GM19397 (cell line): Measurements from ENCODE around the gene YY1AP1.
"Not testable (repeated sequence)": the region's sequence is repeated elsewhere in the genome, so short reads cannot be mapped to it uniquely, and the experiment has no call there.

ENCODE experiments used
- ATAC-seq: cut with Tn5 transposase; IDR thresholded peaks from one replicate; pipeline ENCODE4 v1.9.1; 2021; ENCODE audit warnings: mild to moderate bottlenecking, moderate library complexity; ENCODE audit not compliant: unreplicated experiment

Gene YY1AP1

GRCh38 chr1:155648207-155649147 lies 40.1 kb downstream of the YY1AP1 start:
- no peak for ATAC-seq

- ATAC-seq: no peak
Measured at GRCh38 chr1:155646307-155646706, 42.3 kb downstream of the YY1AP1 start.

GRCh38 chr1:155645648-155646047 lies 42.9 kb downstream of the YY1AP1 start:
- no peak for ATAC-seq

GRCh38 chr1:155645034-155645598 lies 43.5 kb downstream of the YY1AP1 start:
- no peak for ATAC-seq

- no peak for ATAC-seq
Measured at GRCh38 chr1:155643230-155643629, 45.3 kb downstream of the YY1AP1 start.

GRCh38 chr1:155642559-155643180 lies 45.9 kb downstream of the YY1AP1 start:
- not testable (repeated sequence) for ATAC-seq

GRCh38 chr1:155640367-155640766 lies 48.2 kb downstream of the YY1AP1 start:
- no peak for ATAC-seq

- ATAC-seq: no peak
Measured at GRCh38 chr1:155636397-155637153, 52.0 kb downstream of the YY1AP1 start.

GRCh38 chr1:155626428-155626827 lies 62.1 kb downstream of the YY1AP1 start:
- ATAC-seq: not testable (repeated sequence)

- no peak for ATAC-seq
Measured at GRCh38 chr1:155623357-155623756, 65.2 kb downstream of the YY1AP1 start.

- no peak for ATAC-seq
Measured at GRCh38 chr1:155622191-155622590, 66.4 kb downstream of the YY1AP1 start.

GRCh38 chr1:155613226-155613625 lies 75.3 kb downstream of the YY1AP1 start:
- ATAC-seq: not testable (repeated sequence)

- ATAC-seq: not testable (repeated sequence)
Measured at GRCh38 chr1:155610257-155610647, 78.3 kb downstream of the YY1AP1 start.

GRCh38 chr1:155609515-155610256 lies 78.9 kb downstream of the YY1AP1 start, which contains the start of gene MSTO1:
MSTO1 (plus strand) TSS chr1:155610218; CDS start chr1:155610249, 31 bp downstream.
- peak; percentile 86 for ATAC-seq
